ENCODE results near the gene B4GALT2. TPM values are rescaled to one million over a fixed set of nuclear protein-coding genes. Genes with fewer than 3 reads are reported as not detected.

B4GALT2 gene
- total RNA-seq, 1 experiment from 2014 or later = 66.2 TPM

DNA sequence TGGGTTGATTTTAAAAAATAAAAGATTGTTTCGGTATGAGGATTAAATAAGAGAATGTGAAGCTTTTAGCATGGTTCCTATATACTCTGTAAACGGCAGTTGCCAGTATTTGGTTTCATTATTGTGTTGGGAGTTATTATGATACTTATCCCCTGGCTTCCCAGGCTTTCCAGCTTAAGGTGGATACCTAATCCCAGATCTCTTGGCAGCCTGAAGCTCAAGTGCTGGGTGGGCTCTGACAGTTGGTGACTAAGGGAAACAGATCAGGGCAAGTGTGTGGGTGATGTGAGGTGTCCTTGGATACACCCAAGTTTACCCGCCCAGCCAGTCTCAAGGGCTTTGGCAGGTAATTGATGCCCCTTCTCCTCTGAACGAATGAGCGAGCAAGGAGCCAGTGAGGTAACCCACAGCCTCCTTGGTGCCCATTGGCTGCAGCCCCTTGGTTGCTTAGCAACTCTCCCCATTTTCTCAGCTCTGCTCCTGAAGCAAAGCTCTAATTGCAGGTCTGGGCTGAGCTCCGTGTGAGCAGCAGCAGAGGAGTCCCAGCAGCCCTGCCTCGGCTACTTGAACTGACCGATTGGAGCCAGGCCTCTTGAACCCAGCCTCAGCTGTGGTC is 26.2 kb upstream of the B4GALT2 start:
- Histone ChIP-seq H4K20me1 (ENCODE audit: insufficient read depth) (no peaks in the 10 kb centered on the region), H3K27ac (no peak overlapping the region), H3F3A (ENCODE audit: insufficient read depth, low read depth) (no peaks in the 10 kb centered on the region), H3K36me3 (ENCODE audit: low read depth) (no peaks in the 10 kb centered on the region), H3K4me3 (no peak overlapping the region), H3K79me2 (ENCODE audit: low read depth) (peaks cover 8% of the 10 kb centered on the region; the same call in 1 of the 2 replicates), H3K4me2 (no peak overlapping the region), H2AFZ (no peak overlapping the region), H3K27me3 (ENCODE audit: insufficient read depth, low read depth) (no peaks in the 10 kb centered on the region), H3K9me3 (ENCODE audit: insufficient read depth, low read depth) (no peaks in the 10 kb centered on the region), H3K4me1 (replicated peaks; ENCODE audit: insufficient read depth) (peaks cover 8% of the 10 kb centered on the region), H3K9me2 (ENCODE audit: insufficient read depth) (no peaks in the 10 kb centered on the region)
- ChIA-PET CTCF (interaction anchor here (0.7 kb wide), 1 partner anchor 144 kb away, joined by 3 read pairs; no protein-coding TSS in a partner anchor), POLR2A (ENCODE audit: unreplicated experiment) (interaction anchor here (0.7 kb wide), 1 partner anchor 121 kb away, joined by 3 read pairs; no protein-coding TSS in a partner anchor)
- TF ChIP-seq EZH2 (IDR thresholded peaks at IDR 0.05; ENCODE audit: low read depth) = no peak
- no peak for TF ChIP-seq CTCF (conservative IDR thresholded peaks at IDR 0.05)
- intact Hi-C loops (cut with micrococcal nuclease; ENCODE audit: unreplicated experiment) = no loop called here
- DNase-seq = no peak
- BruUV-seq (replicated peaks) = no TSS peak

GRCh38 chr1:43953361-43953760 is 25.6 kb upstream of the B4GALT2 start:
- no peak overlapping the region for H3K4me3 ChIP-seq
- peaks cover 3% of the 10 kb centered on the region; the same call in 1 of the 2 replicates for H3K4me1 ChIP-seq (replicated peaks; ENCODE audit: insufficient read depth)
- H3K27me3 ChIP-seq (ENCODE audit: insufficient read depth, low read depth) = no peaks in the 10 kb centered on the region
- H2AFZ ChIP-seq = no peak overlapping the region
- H3F3A ChIP-seq (ENCODE audit: insufficient read depth, low read depth) = no peaks in the 10 kb centered on the region
- no peak for DNase-seq
- H4K20me1 ChIP-seq (ENCODE audit: insufficient read depth) = no peaks in the 10 kb centered on the region
- ChIA-PET POLR2A (ENCODE audit: unreplicated experiment) (interaction anchor here (0.7 kb wide), 1 partner anchor 120 kb away, joined by 3 read pairs; no protein-coding TSS in a partner anchor), CTCF (interaction anchor here (0.7 kb wide), 1 partner anchor 145 kb away, joined by 3 read pairs; no protein-coding TSS in a partner anchor)
- no peak overlapping the region for H3K27ac ChIP-seq
- no peaks in the 10 kb centered on the region for H3K9me2 ChIP-seq (ENCODE audit: insufficient read depth)
- TF ChIP-seq EZH2 (IDR thresholded peaks at IDR 0.05; ENCODE audit: low read depth) (no peak), CTCF (conservative IDR thresholded peaks at IDR 0.05) (no peak)
- no TSS peak for BruUV-seq (replicated peaks)
- intact Hi-C loops (cut with micrococcal nuclease; ENCODE audit: unreplicated experiment) = no loop called here
- no peaks in the 10 kb centered on the region for H3K9me3 ChIP-seq (ENCODE audit: insufficient read depth, low read depth)
- peaks cover 2% of the 10 kb centered on the region; the same call in 1 of the 2 replicates for H3K79me2 ChIP-seq (ENCODE audit: low read depth)
- no peaks in the 10 kb centered on the region for H3K36me3 ChIP-seq (ENCODE audit: low read depth)
- no peak overlapping the region for H3K4me2 ChIP-seq

- CTCF ChIA-PET = no interaction called here
- Histone ChIP-seq H3K9me3 (ENCODE audit: insufficient read depth, low read depth) (no peaks in the 10 kb centered on the region), H3K4me2 (no peak overlapping the region), H4K20me1 (ENCODE audit: insufficient read depth) (no peaks in the 10 kb centered on the region), H3K36me3 (ENCODE audit: low read depth) (no peaks in the 10 kb centered on the region), H3K27me3 (ENCODE audit: insufficient read depth, low read depth) (no peaks in the 10 kb centered on the region), H2AFZ (no peak overlapping the region), H3F3A (ENCODE audit: insufficient read depth, low read depth) (no peaks in the 10 kb centered on the region), H3K4me3 (no peak overlapping the region), H3K27ac (no peak overlapping the region), H3K79me2 (ENCODE audit: low read depth) (no peaks in the 10 kb centered on the region), H3K9me2 (ENCODE audit: insufficient read depth) (no peaks in the 10 kb centered on the region), H3K4me1 (replicated peaks; ENCODE audit: insufficient read depth) (no peaks in the 10 kb centered on the region)
- DNase-seq = no peak
- no TSS peak for BruUV-seq (replicated peaks)
- intact Hi-C loops (cut with micrococcal nuclease; ENCODE audit: unreplicated experiment) = no loop called here
- TF ChIP-seq CTCF (conservative IDR thresholded peaks at IDR 0.05) (no peak), EZH2 (IDR thresholded peaks at IDR 0.05; ENCODE audit: low read depth) (no peak)
- POLR2A ChIA-PET (ENCODE audit: unreplicated experiment) = no interaction called here
These were observed 25.0 kb upstream of the B4GALT2 start for GRCh38 chr1:43954036-43954435.
